Dermis blood vessel endothelial cell (primary cell): ENCODE measurements around the gene CD53. TPM values are rescaled to one million over a fixed set of nuclear protein-coding genes. Genes with fewer than 3 reads are reported as not detected.
"Not testable (repeated sequence)": the region's sequence is repeated elsewhere in the genome, so short reads cannot be mapped to it uniquely, and the experiment has no call there.

ENCODE experiments used
- DNase-seq: peaks from one replicate; pipeline ENCODE4 v3.0.0; 2010
- total RNA-seq: library from RNA; depleted of rRNA; stranded (reverse); fragments of >200 nt; gene quantifications from 2 replicates; pipeline ENCODE4 v1.2.3, GENCODE V29; 2014

CD53 gene
- not detected in 2 replicates for total RNA-seq

DNA sequence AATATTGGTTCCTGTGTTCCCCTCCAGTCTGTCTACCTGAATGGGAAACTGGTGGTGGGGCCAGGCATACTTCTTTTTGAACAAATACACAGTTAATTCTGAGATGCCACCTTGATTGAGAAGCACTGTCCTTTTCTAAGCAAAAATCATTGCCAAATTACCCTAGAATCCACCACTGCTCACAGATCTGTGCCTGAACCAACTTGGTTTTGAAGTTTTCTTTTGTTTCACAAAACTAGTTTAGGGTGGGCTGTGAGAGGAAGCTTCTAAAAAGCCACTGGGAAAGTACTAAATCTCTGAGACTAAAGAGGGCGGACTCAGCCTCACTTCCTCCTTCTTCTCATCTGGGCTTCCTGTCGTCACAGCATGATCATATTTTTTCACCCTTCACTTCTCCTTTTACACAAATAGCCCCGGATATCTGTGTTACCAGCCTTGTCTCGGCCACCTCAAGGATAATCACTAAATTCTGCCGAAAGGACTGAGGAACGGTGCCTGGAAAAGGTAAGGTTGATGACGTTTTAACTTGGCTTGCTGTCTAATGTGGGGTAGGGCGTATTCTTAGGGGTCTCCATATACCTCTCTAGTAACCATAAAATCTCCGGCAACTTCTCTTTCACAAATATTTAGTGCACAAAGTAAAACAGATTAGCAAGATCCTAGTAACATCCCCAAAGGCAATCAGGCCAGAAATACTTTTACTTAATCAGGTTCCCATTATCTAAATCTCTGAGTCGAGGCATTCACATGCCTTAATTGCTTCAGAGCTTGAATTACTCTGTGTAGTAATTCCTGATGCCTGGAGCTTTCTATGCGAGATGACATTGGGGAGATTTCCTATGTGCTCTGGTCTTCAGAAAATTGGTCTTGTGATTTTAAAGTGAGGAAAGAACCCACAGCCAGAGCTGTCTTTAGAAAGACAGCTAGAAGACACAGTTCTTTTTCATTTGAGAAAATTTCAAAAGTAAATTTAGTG lies at the start of gene CD53:
CD53 (plus strand) TSS at position 404 of the 976 bp plus-strand sequence. CDS start 18,261 bp downstream, outside the sequence.
- DNase-seq = no peak

DNA sequence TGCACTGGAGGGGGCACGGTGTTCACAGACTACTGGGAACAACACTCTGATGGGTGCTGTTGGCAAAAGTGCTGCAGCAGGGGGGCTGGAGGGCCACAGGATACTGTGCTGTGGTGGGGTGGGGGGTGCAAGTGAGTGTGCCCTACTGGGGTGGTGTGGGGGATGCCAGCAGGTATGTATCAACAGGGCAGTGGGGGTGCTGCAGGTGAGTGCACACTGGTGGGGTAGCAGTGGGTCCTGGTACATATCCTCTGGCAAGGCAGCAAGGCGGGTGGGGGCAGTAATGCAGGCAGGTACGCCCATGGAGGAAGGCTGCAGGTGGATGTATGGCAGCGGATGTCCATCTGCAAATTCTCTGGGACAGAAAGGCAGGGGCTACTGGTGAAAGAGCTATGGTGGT lies 48.8 kb upstream of the CD53 start:
- no peak for DNase-seq

GRCh38 chr1:110829955-110830553 lies 42.9 kb upstream of the CD53 start:
- DNase-seq = peak; percentile 51

DNA sequence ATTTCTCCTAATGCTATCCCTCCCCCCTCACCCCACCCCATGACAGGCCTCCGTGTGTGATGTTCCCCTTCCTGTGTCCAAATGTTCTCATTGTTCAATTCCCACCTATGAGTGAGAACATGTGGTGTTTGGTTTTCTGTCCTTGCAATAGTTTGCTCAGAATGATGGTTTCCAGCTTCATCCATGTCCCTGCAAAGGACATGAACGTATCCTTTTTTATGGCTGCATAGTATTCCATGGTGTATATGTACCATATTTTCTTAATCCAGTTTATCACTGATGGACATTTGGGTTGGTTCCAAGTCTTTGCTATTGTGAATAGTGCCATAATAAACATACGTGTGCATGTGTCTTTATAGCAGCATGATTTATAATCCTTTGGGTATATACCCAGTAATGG lies 39.2 kb upstream of the CD53 start:
- DNase-seq = not testable (repeated sequence)

GRCh38 chr1:110846861-110847260 lies 26.1 kb upstream of the CD53 start:
- DNase-seq = no peak

DNA sequence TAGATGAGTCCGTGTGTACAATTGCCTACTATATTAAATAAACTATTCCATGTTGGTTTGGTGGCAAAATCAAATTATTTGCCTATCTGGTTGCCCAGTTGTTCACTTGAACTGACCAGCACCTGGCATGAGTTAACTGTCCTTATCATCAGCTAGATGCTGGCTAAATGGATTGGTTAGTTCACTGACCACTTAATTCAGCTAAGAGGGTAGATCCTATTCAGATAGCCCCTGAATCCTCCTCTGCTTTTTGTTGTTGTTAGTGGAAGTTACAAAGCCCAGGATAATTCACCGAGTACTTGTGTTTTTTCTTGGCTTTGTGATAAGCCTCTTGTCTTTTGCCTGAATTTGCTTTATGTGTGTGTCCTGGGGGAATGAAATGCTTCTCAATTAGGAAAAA lies 22.8 kb upstream of the CD53 start:
- no peak for DNase-seq

DNA sequence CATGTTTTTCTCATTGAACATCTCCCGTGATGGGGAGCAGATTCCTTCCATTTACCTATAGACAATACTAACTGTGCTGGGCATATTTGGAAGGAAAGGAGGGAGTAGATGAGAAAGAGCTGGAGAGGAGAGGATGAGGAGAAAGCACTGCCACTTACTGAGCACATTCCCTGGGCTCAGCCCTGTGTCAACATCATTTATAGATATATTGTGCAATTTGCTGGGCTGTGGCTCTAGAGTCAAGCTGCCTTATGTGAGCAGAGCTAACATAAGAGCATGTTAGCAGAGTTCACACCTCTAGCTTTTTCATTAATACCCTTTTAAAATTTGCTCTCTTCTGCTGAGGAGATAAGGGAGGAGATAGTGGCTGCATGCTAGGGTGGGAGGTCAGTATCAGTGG lies 22.3 kb upstream of the CD53 start:
- no peak for DNase-seq

DNA sequence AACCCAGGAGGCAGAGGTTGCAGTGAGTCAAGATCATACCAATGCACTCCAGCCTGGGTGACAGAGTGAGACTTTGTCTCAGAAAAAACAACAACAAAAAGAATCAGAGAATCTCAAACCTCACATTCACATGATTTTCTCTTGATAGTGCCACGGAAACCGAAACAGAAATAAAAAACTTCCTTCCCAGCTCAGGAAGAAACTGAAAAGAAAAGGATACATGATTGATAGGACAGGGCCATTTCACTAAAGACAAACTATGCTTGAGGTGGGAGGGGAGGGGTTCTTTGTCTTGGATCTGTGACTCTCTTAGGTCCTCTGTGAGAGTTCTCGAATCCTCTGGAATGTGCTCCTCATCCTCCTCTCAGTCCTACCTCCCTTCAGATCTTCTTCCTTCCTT lies 19.8 kb upstream of the CD53 start:
- no peak for DNase-seq

GRCh38 chr1:110856410-110856809 lies 16.5 kb upstream of the CD53 start:
- no peak for DNase-seq

- DNase-seq = no peak
Observed at GRCh38 chr1:110857964-110858948, 14.7 kb upstream of the CD53 start.

DNA sequence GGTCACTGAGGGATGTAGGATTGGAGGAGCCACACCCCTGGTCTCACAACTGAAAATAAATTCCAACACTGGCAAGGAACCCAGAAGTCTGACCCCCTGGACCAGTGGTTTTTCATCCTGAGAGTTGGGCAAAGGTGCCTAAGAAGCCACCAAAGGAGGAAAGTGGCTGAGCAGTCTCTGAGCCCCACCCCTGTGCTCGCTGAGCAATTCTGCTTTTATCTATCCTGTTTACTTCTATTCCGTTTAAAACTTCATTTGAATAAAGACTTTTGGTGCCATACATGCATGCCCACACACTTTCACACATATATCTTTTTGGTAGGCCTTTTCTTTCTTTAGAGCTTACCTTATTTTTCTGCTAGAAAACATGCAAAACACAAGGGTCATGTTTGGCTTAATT lies 13.9 kb upstream of the CD53 start:
- DNase-seq = no peak

DNA sequence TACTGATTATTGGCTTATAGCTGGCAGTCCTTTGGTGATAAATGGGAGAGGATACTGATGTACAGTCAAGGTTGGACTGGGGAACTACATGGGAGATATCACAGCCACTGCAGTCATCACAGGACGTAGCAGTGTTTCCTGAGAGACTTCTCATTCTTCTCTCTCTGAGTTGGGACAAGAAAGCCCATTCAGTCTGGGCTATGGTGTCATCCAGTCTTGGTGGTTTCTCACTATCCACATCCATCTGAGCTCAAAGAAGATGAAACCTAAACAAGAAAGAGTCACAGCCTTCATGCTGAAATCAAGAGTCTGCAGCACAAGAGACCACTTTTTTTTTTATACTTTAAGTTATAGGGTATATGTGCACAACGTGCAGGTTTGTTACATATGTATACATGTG lies 12.8 kb upstream of the CD53 start:
- no peak for DNase-seq

- not testable (repeated sequence) for DNase-seq
Observed at GRCh38 chr1:110860620-110861019, 12.3 kb upstream of the CD53 start.

DNA sequence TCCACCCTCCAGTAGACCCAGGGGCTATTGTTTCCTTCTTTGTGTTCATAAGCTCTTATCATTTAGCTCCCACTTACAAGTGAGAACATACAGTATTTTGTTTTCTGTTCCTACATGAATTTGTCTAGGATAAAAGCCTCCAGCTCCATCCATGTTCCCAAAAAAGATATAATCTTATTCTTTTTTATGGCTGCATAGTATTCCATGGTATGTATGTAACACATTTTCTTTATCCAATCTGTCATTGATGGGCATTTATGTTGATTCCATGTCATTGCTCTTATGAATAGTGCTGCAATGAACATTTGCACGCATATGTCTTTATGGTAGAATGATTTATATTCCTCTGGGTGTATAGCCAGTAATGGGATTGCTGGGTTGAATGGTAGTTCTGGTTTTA lies 11.0 kb upstream of the CD53 start:
- DNase-seq = not testable (repeated sequence)

DNA sequence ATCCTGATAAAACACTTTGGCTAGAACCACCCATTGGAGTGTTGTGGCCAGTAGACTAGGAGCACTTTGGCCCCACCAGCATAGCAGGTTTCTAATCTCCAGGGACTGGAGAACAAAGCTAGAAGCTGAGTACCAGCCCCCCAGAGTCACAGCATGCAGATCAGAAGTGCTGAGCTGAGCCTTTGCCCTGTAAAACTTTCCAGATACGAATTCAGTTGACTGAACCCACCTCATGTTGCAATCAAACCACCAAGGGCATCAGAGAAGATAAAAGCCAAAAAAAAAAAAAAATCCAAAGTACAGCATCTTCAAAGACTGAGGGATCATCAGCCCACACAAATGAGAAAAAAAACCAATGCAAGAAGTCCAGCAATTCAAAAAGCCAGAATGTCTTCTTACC lies 8.7 kb upstream of the CD53 start:
- DNase-seq = no peak

- DNase-seq = no peak
Observed at GRCh38 chr1:110870721-110871388, 2.1 kb upstream of the CD53 start.

GRCh38 chr1:110872366-110872744 lies 593 bp upstream of the CD53 start:
- no peak for DNase-seq

DNA sequence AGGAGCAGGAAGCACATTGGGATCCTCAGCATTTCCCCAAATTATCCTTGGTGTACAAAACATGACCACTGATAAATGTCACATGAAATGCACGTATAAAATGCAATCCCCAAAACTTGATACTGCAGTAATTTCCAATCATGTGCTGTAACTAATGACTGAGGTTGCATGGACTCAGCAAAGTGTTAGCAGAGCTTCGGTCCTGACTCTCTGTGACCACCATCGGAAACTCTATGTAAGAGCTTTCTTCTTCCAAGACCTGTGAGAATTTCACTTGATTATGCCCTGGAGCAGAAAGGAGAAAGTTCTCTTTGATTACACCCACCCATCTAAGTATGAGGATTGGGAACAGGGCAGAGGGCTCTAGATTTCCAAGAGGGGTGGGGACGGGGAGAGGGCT lies 908 bp downstream of the CD53 start:
- DNase-seq = no peak

DNA sequence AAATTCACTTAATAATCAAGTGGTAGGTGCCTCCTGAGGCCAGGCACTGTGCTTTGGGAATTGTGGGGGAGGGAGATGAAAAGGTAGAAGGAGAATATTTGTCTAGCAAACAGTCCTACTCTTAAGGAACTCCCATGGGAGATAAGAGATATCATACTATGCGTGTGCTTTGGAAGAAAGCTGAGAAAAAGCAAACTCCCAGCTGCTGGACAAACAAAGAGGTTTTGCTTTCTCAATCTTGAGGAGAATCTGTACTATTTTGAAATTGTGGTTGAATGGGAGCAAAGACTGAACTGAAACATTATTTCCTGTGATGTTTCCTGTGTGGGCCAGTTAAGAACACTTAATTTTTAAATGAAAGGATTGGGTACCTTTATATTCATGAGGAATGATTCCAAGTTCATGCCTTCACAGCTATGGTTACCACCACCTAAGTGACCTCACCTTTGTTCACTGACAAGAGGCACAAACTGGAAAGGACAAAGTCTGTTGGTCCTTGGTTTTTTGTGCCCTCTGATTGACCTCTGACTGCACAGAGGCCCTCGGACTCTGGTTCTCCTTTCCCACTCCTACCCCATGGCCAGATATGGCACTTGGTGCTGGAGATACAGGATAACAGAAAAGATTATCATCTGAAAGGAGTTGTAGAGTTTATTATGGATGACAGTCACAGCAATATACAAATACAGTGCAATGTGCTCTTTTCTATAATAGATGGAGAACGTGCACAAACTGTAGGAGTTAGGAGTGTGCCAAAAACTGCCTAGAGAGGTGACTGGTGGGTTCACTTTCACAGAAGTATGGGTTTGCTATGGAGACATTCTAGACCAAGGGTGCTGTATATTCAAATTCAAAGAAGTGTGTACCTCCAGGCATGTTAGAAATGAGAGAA lies 1.6 kb downstream of the CD53 start:
- no peak for DNase-seq

DNA sequence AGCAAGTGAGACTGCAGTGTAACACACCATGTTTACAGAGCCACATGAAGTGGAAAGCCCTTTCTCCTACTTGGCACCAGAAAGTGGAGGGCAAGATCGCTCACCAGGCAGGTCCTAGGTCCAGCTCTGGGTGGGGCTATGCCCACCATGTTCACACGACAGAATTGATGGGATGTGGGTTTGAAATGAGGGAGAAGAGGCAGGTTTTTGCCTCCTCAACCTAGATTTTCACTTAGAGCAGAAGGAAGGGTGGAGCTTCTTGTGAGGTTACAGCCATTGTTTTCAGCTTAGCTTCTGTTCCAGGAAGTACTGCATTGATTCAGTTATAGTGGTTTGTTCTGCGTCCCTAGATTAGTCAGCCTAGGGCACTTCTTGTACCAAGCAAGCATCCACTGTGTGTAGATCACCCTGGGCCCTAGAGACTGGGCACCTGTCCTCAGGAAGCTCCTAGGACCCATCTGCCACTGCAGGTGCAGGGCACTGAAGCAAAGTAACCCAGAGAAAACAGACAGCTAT lies 2.3 kb downstream of the CD53 start:
- DNase-seq = peak; percentile 4

DNA sequence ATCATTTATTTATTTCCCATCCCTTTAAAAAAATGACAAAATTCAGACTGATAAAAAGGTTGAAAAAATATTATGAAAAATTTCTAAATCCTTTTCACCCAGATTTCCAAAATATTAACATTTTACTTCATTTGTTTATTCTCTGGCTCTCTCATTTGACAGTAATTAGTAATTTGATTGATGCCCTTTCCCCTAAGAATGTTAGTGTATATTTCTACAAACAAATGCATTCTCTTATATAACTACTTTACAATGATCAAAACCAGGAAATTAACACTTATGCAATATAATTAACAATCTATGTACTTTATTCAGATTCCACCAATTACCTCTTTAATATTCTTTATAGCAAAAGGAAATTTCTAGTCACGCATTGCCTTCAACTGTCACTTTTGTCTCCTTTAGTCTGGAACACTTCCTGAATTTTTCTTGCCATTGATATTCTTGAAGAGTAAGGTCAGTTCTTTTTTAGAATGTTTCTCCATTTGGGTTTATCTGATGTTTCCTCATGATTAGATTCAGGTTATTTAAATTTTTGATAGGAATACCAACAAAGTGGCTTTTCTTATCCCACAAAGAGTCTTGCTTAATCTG lies 3.9 kb downstream of the CD53 start:
- DNase-seq = no peak
